Measurements from ENCODE around the gene UVRAG.
"Not testable (repeated sequence)": the region's sequence is repeated elsewhere in the genome, so short reads cannot be mapped to it uniquely, and the experiment has no call there.

The UVRAG gene

DNA sequence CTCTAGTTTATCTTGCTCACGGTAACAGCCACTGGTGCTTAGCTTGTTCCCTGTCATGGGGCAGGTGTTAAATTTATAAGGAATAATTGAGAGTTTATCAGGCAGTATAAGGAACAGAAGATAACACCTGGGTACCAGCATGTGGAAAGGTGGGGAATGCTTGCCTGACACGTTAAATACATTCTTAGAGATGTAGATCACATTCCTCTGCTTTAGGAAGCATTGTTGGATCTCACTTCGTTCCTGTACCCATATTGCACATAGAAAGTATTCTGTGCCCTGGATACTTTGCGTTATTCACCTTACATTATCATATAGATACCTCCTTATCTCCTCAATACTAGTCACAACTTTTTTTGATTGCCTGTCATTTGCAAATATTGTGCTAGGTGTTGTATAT, 114.7 kb downstream of the UVRAG start:
- DNase-seq: no peak

DNA sequence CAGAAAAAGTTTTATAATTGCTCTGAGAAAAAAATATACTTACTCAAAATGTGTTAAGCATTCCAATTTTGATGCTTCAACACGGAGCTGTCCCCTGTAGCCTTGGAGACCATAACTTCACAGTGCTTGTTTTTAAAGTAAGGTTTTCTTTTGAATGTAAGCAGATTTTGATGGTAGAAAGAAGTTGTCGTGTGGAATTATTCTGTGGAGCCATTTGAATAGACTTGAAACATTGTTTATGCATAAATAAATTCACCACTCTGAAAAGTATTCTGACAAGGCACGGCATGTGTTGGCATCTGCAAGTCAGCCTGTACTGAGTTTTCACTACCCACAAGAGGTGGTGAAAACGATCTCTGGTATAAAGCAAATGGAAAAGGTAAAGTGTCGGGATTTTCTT, 115.5 kb downstream of the UVRAG start:
- no peak for DNase-seq

- DNase-seq: no peak
These were observed 116.1 kb downstream of the UVRAG start for GRCh38 chr11:75931124-75931523.

DNA sequence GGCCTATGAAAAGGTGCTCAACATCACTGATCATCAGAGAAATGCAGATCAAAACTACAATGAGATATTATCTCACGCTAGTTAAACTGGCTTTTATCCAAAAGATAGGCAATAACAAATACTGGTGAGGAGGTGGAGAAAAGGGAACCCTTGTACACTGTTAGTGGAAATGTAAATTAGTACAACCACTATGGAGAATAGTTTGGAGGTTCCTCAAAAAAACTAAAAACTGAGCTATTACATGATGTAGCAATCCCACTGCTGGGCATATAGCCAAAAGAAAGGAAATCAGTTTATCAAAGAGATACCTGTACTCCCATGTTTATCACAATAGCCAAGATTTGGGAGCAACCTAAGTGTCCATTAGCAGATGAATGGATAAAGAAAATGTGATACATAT, 118.7 kb downstream of the UVRAG start:
- not testable (repeated sequence) for DNase-seq

GRCh38 chr11:75934851-75935250, 119.8 kb downstream of the UVRAG start:
- no peak for DNase-seq

DNA sequence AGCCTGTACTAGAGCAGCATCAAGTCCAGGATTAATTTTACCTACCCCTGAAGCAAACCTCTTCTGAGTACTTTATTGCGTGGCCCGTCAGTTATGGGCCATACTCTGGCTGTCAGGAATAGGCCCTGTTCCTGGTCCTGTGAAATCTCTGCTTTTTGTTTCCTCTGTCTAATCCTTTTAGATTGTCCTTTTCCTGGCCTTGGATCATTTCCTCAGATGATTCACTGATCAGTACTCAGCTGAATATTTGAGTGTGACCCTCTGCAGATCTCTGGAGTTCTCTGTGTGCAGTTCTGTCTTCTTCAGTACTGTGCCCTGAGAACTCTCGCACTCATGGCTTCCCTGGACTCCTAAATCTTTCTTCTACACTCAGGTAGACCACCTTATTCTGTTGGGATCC, 123.5 kb downstream of the UVRAG start:
- no peak for DNase-seq

GRCh38 chr11:75939516-75939915, 124.5 kb downstream of the UVRAG start:
- no peak for DNase-seq

DNA sequence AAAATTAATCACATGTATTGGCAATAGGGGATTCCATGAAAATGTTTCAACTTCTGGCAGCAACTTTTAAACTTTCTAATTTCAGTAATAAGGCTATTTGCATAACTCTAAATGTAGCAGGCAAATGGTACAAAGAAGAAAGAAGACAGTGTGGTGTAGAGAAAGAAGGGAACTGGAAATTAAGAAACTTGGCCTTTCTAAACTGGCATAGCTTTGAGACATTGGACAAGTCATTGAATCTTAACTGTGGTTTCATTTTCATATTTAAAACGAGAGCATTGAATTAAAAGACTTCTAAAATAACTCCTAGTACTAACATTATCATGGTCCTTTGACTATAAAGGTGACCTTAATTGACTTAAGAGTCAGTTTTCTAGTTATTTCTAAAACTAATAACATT, 125.0 kb downstream of the UVRAG start:
- DNase-seq: no peak

- DNase-seq: no peak
These were observed 125.9 kb downstream of the UVRAG start for GRCh38 chr11:75940911-75941310.

- no peak for DNase-seq
These were observed 129.5 kb downstream of the UVRAG start for GRCh38 chr11:75944515-75944914.

GRCh38 chr11:75945446-75945845, 130.4 kb downstream of the UVRAG start:
- DNase-seq: no peak

DNA sequence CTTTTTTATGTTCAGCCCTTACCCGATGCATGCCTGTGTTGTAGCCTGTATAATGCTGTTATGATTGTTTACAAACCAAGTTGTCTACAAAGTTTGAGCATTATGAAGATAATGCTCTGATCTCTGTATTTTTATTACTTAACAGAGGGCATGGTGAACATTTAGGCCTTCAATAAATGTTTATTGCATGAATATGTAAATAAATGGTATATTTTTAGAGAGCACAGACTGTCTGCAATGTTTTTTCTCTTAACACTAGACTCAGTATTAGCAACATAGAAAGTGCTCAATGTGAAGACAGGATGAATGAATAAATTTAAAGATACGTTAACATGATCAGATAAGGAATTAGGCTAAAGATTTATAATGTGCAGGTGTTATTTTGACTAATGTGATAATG, 130.9 kb downstream of the UVRAG start:
- DNase-seq: no peak

GRCh38 chr11:75946531-75947530, 131.8 kb downstream of the UVRAG start:
- DNase-seq: no peak

- no peak for DNase-seq
These were observed 134.1 kb downstream of the UVRAG start for GRCh38 chr11:75949023-75949672.

DNA sequence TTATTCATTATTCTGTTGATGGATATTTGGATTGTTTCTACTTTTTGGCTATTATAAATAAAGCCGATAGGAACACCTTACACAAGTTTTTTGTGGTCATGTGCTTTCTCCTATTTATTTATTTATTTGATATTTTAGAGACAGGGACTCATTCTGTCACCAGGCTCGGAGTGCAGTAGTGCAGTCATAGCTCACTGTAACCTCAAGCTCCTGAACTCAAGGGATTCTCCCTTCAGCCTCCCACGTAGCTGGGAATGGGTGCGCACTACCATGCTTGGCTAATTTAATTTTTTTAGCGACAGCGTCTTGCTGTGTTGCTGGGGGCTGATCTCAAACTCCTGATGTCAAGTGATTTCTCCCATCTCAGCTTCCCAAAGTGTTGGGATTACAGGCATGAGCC, 135.1 kb downstream of the UVRAG start:
- no peak for DNase-seq

GRCh38 chr11:75954039-75954438, 139.0 kb downstream of the UVRAG start:
- DNase-seq: no peak

GRCh38 chr11:75955443-75955842, 140.4 kb downstream of the UVRAG start:
- no peak for DNase-seq

DNA sequence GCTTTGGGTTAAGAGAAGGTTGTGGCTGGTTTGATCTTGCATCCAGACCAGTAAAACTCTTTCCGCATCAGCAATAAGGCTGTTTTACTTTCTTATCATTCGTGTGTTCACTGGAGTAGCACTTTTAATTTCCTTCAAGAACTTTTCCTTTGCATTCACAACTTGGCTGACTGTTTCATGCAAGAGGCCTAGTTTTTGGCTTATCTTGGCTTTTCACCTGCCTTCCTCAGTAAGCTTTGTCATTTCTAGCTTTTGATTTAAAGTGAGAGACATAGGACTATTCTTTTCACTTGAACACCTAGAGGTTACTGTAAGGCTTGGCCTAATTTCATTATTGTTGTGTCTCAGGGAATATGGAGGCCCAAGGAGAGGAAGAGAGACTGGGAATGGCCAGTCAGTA, 144.5 kb downstream of the UVRAG start:
- DNase-seq: no peak

GRCh38 chr11:75964071-75964470, 149.1 kb downstream of the UVRAG start:
- no peak for DNase-seq

- DNase-seq: no peak
These were observed 151.7 kb downstream of the UVRAG start for GRCh38 chr11:75966537-75967287.

GRCh38 chr11:75968021-75968625, 153.1 kb downstream of the UVRAG start:
- DNase-seq: no peak

GRCh38 chr11:75969626-75970308, 154.8 kb downstream of the UVRAG start:
- DNase-seq: no peak
